DMS79 treated with DMSO at 0.1 percent for 48 hours (cell line): ENCODE results near the gene SIRT6.
"Not testable (repeated sequence)": the region's sequence is repeated elsewhere in the genome, so short reads cannot be mapped to it uniquely, and the experiment has no call there.

Experiments used
- DNase-seq: peaks from one replicate; lab custom pipeline; 2025; lab: John Stamatoyannopoulos, UW

Gene SIRT6

GRCh38 chr19:4130744-4131438, 51.5 kb downstream of the SIRT6 start:
- no peak for DNase-seq

GRCh38 chr19:4129050-4129449, 53.3 kb downstream of the SIRT6 start:
- not testable (repeated sequence) for DNase-seq

GRCh38 chr19:4127322-4127721, 55.0 kb downstream of the SIRT6 start:
- not testable (repeated sequence) for DNase-seq

- no peak for DNase-seq
Observed at GRCh38 chr19:4124638-4125037, 57.7 kb downstream of the SIRT6 start.
